HepG2 (cell line): ENCODE results near the gene UBE2Q1. TPM values are rescaled to one million over a fixed set of nuclear protein-coding genes. Genes with fewer than 3 reads are reported as not detected.

ENCODE experiments used
- EED ChIP-seq: sonication (generic); formaldehyde crosslinking; IDR thresholded peaks from 2 replicates; pipeline ENCODE4 v1.5.0; 2020; ENCODE audit warnings: mild to moderate bottlenecking, missing genetic modification reagents
- ELF3 ChIP-seq: IDR thresholded peaks from 2 replicates; pipeline ENCODE4 v1.6.1; 2016; ENCODE audit warnings: missing genetic modification reagents, missing compliant biosample characterization
- ETV6 ChIP-seq: sonication (generic); formaldehyde crosslinking; conservative IDR thresholded peaks from 2 replicates; pipeline ENCODE4 v1.4.0; 2020; ENCODE audit warnings: missing genetic modification reagents
- IRF2 ChIP-seq: IDR thresholded peaks from 2 replicates; pipeline ENCODE4 v1.6.1; 2018; ENCODE audit warnings: missing genetic modification reagents, missing compliant biosample characterization
- JARID2 ChIP-seq: sonication (generic); formaldehyde crosslinking; IDR thresholded peaks from 2 replicates; pipeline ENCODE4 v1.8.1; 2023; ENCODE audit warnings: missing genetic modification reagents, inconsistent platforms; ENCODE audit not compliant: insufficient replicate concordance
- LCORL ChIP-seq, 2 experiments: fragments of 450-650 bp in 1 of 2; sonication (generic) in 1 of 2; formaldehyde crosslinking in 1 of 2; IDR thresholded peaks; 2 replicates each; pipeline versions ENCODE4 v1.5.0 to v1.6.1; 2017 to 2020; ENCODE audit warnings: antibody characterized with exemption in 1 of 2, missing genetic modification reagents in 1 of 2
- MLLT10 ChIP-seq: sonication (generic); formaldehyde crosslinking; IDR thresholded peaks from 2 replicates; pipeline ENCODE4 v1.4.0; 2020; ENCODE audit warnings: missing genetic modification reagents
- PITX1 ChIP-seq: sonication (generic); formaldehyde crosslinking; IDR thresholded peaks from 2 replicates; pipeline ENCODE4 v1.5.1; 2020; ENCODE audit warnings: mild to moderate bottlenecking, missing genetic modification reagents
- RELA ChIP-seq: sonication (generic); formaldehyde crosslinking; IDR thresholded peaks from 2 replicates; pipeline ENCODE4 v1.4.0; 2020; ENCODE audit warnings: missing genetic modification reagents
- SAFB2 ChIP-seq: sonication (generic); formaldehyde crosslinking; IDR thresholded peaks from 2 replicates; pipeline ENCODE4 v1.5.1; 2020; ENCODE audit warnings: missing genetic modification reagents, low read depth, mild to moderate bottlenecking, borderline replicate concordance
- ZFP1 ChIP-seq: IDR thresholded peaks from 2 replicates; pipeline ENCODE4 v1.6.1; 2016
- ZMYM2 ChIP-seq: sonication (generic); formaldehyde crosslinking; IDR thresholded peaks from 2 replicates; pipeline ENCODE4 v1.8.0; 2022; ENCODE audit warnings: mild to moderate bottlenecking, missing genetic modification reagents
- ZNF136 ChIP-seq: sonication (generic); formaldehyde crosslinking; IDR thresholded peaks from 2 replicates; pipeline ENCODE4 v1.8.1; 2022; ENCODE audit warnings: low read depth, mild to moderate bottlenecking, moderate library complexity, missing genetic modification reagents
- ZNF205 ChIP-seq: IDR thresholded peaks from 2 replicates; pipeline ENCODE4 v1.6.1; 2018; ENCODE audit warnings: missing biosample characterization, missing genetic modification reagents
- ZNF232 ChIP-seq: sonication (generic); formaldehyde crosslinking; IDR thresholded peaks from 2 replicates; pipeline ENCODE4 v1.4.0; 2020; ENCODE audit warnings: missing genetic modification reagents, borderline replicate concordance
- ZNF234 ChIP-seq: sonication (generic); formaldehyde crosslinking; conservative IDR thresholded peaks from 2 replicates; pipeline ENCODE4 v1.5.1; 2020; ENCODE audit warnings: mild to moderate bottlenecking, missing genetic modification reagents
- ZNF296 ChIP-seq: sonication (generic); formaldehyde crosslinking; conservative IDR thresholded peaks from 2 replicates; pipeline ENCODE4 v1.5.0; 2020; ENCODE audit warnings: mild to moderate bottlenecking, missing genetic modification reagents
- ZNF382 ChIP-seq: sonication (generic); formaldehyde crosslinking; IDR thresholded peaks from 2 replicates; pipeline ENCODE4 v1.5.0; 2020; ENCODE audit warnings: missing genetic modification reagents, mild to moderate bottlenecking, borderline replicate concordance
- ZNF44 ChIP-seq: sonication (generic); formaldehyde crosslinking; IDR thresholded peaks from 2 replicates; pipeline ENCODE4 v1.5.1; 2020; ENCODE audit warnings: mild to moderate bottlenecking, missing genetic modification reagents
- ZNF441 ChIP-seq: sonication (generic); formaldehyde crosslinking; IDR thresholded peaks from 2 replicates; pipeline ENCODE4 v1.7.0; 2021; ENCODE audit warnings: missing genetic modification reagents, borderline replicate concordance
- ZNF816 ChIP-seq: sonication (generic); formaldehyde crosslinking; IDR thresholded peaks from 2 replicates; pipeline ENCODE4 v1.8.0; 2022; ENCODE audit warnings: missing genetic modification reagents, mild to moderate bottlenecking, borderline replicate concordance
- ZSCAN25 ChIP-seq: sonication (generic); formaldehyde crosslinking; IDR thresholded peaks from 2 replicates; pipeline ENCODE4 v1.8.0; 2022; ENCODE audit warnings: mild to moderate bottlenecking, missing genetic modification reagents
- ZSCAN31 ChIP-seq: sonication (generic); formaldehyde crosslinking; IDR thresholded peaks from 2 replicates; pipeline ENCODE4 v1.5.0; 2020; ENCODE audit warnings: low read depth, mild to moderate bottlenecking, missing genetic modification reagents
- polyA plus RNA-seq, 8 experiments: library from polyadenylated mRNA; depleted of rRNA in 3 of 8; stranded (reverse) in 7 of 8; unstranded in 1 of 8; fragments of >200 nt; fragmentation: Illumina TruSeq in 4 of 8; extraction: Trizol in 4 of 8; gene quantifications; 2 replicates each; pipeline versions ENCODE4 v1.2.1 to v1.2.3, GENCODE V29; 2011 to 2016; ENCODE audit warnings: low read depth in 4 of 8, missing spikeins in 1 of 8, mixed read lengths in 1 of 8; ENCODE audit not compliant: insufficient read depth in 1 of 8
- total RNA-seq, 5 experiments: library from RNA; depleted of rRNA; stranded (reverse); fragments of >200 nt; fragmentation: Illumina TruSeq; extraction: Trizol; gene quantifications; 2 replicates each; pipeline ENCODE4 v1.2.3, GENCODE V29; 2016; ENCODE audit warnings: low read depth in 1 of 5
- TF ChIP-seq, protein P1 (sequence below): sonication (generic); formaldehyde crosslinking; IDR thresholded peaks from 2 replicates; pipeline ENCODE4 v1.4.0; 2020; ENCODE audit warnings: missing genetic modification reagents
- TF ChIP-seq, protein P2 (sequence below): sonication (generic); formaldehyde crosslinking; conservative IDR thresholded peaks from 2 replicates; pipeline ENCODE4 v1.5.0; 2020; ENCODE audit warnings: missing genetic modification reagents
- TF ChIP-seq, protein P3 (sequence below): IDR thresholded peaks from 2 replicates; pipeline ENCODE4 v1.6.1; 2016

The UBE2Q1 gene
- total and polyA plus RNA-seq, 2 of the 13 experiments (the other 11 are each of a cell fraction or from before 2014, with no cell fraction given), result 11.7 to 41.7 TPM

DNA sequence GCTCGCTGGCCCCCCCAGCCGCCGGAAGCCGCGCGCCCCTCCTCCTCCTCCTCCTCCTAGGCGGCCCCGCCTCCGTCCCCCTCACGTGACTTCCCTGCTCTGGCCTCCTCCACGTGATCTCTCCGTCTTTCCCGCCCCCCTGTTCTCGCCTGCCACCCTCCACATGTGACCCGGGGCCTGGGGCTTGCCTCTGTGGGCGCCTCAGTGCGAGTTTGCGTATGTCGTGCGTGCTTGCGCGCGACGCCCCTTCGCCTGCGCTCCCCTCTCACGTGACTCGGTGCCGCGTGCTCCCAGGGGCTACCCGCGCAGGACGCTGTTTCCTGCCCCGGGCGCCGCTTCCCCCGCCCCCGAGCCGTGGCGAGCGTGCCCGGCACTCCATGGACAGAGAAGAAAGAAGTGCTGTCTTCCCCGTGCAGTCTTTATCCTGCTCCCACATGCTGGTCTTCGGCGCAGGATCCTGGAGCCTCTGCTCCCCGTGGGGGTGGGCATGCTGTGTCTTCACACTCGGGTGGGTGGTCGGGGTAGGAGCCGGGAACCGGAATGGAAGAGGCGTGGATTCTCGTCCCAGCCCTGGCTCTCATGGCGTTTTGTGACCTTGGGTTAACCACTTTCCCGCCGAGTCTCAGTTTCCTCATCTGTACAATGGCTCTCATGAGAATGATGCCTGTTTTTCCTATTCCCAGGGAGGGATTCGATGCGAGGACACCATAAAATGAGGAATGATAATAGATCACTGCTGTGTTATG, 431 bp upstream of the UBE2Q1 start (continued):
- TF ChIP-seq EED (peak; percentile 96), ZNF136 (peak; percentile 98), IRF2 (peak; percentile 74), ZNF816 (CRISPR knock-in tag) (peak; percentile 99), JARID2 (CRISPR knock-in tag) (peak; percentile 41), ELF3 (CRISPR knock-in tag) (peak; percentile 77; the same call in 1 of the 2 replicates), RELA (peak; percentile 74; the same call in 1 of the 2 replicates), ZSCAN31 (CRISPR knock-in tag) (peak; percentile 98), MLLT10 (CRISPR knock-in tag) (no peak), ZNF382 (CRISPR knock-in tag) (no peak), ZNF234 (CRISPR knock-in tag) (peak; percentile 93), PITX1 (CRISPR knock-in tag) (peak; percentile 89), ETV6 (no peak), ZNF44 (CRISPR knock-in tag) (peak; percentile 65; the same call in 1 of the 2 replicates), ZSCAN25 (CRISPR knock-in tag) (peak; percentile 82; the same call in 1 of the 2 replicates), LCORL (IDR thresholded peaks at IDR 0.05) (peak; percentile 57; the same call in 1 of the 2 replicates), LCORL (CRISPR knock-in tag; IDR thresholded peaks at IDR 0.05) (peak; percentile 74; the same call in 1 of the 2 replicates), ZNF296 (CRISPR knock-in tag) (0 out of 2 replicates have a peak, but pooled peaks have one; percentile 40), SAFB2 (CRISPR knock-in tag) (peak; percentile 70; the same call in 1 of the 2 replicates), ZFP1 (CRISPR knock-in tag) (0 out of 2 replicates have a peak, but pooled peaks have one; percentile 63), ZNF205 (CRISPR knock-in tag) (peak; percentile 79), ZMYM2 (CRISPR knock-in tag) (peak; percentile 99), ZNF232 (CRISPR knock-in tag) (peak; percentile 98), ZNF441 (CRISPR knock-in tag) (peak; percentile 93)
- TF ChIP-seq, protein P1, sequence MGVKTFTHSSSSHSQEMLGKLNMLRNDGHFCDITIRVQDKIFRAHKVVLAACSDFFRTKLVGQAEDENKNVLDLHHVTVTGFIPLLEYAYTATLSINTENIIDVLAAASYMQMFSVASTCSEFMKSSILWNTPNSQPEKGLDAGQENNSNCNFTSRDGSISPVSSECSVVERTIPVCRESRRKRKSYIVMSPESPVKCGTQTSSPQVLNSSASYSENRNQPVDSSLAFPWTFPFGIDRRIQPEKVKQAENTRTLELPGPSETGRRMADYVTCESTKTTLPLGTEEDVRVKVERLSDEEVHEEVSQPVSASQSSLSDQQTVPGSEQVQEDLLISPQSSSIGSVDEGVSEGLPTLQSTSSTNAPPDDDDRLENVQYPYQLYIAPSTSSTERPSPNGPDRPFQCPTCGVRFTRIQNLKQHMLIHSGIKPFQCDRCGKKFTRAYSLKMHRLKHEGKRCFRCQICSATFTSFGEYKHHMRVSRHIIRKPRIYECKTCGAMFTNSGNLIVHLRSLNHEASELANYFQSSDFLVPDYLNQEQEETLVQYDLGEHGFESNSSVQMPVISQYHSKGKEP (CRISPR knock-in tag), result 0 out of 2 replicates have a peak, but pooled peaks have one; percentile 71
- TF ChIP-seq, protein P2, sequence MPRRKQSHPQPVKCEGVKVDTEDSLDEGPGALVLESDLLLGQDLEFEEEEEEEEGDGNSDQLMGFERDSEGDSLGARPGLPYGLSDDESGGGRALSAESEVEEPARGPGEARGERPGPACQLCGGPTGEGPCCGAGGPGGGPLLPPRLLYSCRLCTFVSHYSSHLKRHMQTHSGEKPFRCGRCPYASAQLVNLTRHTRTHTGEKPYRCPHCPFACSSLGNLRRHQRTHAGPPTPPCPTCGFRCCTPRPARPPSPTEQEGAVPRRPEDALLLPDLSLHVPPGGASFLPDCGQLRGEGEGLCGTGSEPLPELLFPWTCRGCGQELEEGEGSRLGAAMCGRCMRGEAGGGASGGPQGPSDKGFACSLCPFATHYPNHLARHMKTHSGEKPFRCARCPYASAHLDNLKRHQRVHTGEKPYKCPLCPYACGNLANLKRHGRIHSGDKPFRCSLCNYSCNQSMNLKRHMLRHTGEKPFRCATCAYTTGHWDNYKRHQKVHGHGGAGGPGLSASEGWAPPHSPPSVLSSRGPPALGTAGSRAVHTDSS (CRISPR knock-in tag), result no peak
- TF ChIP-seq, protein P3, sequence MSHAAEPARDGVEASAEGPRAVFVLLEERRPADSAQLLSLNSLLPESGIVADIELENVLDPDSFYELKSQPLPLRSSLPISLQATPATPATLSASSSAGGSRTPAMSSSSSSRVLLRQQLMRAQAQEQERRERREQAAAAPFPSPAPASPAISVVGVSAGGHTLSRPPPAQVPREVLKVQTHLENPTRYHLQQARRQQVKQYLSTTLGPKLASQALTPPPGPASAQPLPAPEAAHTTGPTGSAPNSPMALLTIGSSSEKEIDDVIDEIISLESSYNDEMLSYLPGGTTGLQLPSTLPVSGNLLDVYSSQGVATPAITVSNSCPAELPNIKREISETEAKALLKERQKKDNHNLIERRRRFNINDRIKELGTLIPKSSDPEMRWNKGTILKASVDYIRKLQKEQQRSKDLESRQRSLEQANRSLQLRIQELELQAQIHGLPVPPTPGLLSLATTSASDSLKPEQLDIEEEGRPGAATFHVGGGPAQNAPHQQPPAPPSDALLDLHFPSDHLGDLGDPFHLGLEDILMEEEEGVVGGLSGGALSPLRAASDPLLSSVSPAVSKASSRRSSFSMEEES (CRISPR knock-in tag), result peak; percentile 99
